Choroid plexus epithelial cell (primary cell): Measurements from ENCODE around the gene ZNF619.

Source experiments
- DNase-seq: peaks from one replicate; pipeline ENCODE4 v3.0.0-alpha.2; 2010; ENCODE audit warnings: low read depth
- H3K4me3 ChIP-seq: 2 replicates; pipeline ENCODE4 v1.5.1; 2011; ENCODE audit warnings: low read depth, mild to moderate bottlenecking, control low read depth, low read length, moderate library complexity
- TF ChIP-seq, protein P1 (sequence below): conservative IDR thresholded peaks from 2 replicates; pipeline ENCODE4 v1.5.1; 2011; ENCODE audit warnings: low read depth, mild to moderate bottlenecking, control low read depth, inconsistent platforms, low read length, moderate library complexity

The ZNF619 gene

DNA sequence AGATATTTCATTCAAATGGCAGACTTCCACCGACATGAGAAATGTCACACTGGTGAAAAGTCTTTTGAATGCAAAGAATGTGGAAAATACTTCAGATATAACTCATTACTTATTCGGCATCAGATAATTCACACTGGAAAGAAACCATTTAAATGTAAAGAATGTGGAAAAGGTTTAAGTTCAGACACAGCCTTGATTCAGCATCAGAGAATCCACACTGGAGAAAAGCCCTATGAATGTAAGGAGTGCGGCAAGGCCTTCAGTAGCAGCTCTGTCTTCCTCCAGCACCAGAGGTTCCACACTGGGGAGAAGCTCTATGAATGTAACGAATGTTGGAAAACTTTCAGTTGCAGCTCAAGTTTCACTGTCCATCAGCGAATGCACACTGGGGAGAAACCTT, 39.3 kb downstream of the ZNF619 start:
- TF ChIP-seq, protein P1, sequence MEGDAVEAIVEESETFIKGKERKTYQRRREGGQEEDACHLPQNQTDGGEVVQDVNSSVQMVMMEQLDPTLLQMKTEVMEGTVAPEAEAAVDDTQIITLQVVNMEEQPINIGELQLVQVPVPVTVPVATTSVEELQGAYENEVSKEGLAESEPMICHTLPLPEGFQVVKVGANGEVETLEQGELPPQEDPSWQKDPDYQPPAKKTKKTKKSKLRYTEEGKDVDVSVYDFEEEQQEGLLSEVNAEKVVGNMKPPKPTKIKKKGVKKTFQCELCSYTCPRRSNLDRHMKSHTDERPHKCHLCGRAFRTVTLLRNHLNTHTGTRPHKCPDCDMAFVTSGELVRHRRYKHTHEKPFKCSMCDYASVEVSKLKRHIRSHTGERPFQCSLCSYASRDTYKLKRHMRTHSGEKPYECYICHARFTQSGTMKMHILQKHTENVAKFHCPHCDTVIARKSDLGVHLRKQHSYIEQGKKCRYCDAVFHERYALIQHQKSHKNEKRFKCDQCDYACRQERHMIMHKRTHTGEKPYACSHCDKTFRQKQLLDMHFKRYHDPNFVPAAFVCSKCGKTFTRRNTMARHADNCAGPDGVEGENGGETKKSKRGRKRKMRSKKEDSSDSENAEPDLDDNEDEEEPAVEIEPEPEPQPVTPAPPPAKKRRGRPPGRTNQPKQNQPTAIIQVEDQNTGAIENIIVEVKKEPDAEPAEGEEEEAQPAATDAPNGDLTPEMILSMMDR = no peak
- DNase-seq = peak; percentile 79
- no peak overlapping the region for H3K4me3 ChIP-seq

DNA sequence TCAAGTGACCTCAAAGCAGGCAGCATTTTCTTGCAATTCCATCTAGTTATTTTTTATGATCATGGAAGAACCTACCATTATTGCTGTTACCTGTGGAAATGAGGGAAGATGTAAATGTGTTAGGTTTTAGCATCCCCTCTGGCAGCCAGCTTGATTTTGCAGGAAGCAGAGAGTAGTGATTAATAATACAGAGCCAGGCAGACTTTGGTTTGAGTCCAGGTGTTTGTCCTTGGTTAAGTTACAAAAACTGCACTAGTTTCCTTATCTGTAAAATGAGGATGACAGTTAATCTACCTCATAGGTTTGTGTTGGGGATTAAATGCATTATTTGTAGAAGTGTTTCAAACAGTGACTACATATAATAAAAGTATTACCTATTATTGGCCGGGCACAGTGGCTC, 41.1 kb downstream of the ZNF619 start:
- TF ChIP-seq, protein P1 = no peak
- no peak for DNase-seq
- no peak overlapping the region for H3K4me3 ChIP-seq

DNA sequence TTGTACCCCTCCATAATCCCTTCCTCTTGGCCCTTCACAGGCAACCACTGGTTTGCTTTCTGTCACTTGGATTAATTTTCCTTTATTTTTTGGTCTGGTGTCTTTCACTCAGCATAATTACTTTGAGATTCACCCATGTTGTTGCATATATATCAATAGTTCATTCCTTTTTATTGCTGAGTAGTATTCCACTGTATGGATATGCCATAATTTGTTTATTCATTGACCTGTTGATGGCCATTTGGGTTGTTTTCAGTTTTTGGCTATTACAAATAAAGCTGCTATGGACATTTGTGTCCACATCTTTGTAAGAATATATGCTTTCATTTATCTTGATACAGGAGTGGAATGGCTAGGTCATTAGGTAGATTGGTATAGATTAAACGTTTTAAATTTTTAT, 41.9 kb downstream of the ZNF619 start:
- H3K4me3 ChIP-seq = no peak overlapping the region
- TF ChIP-seq, protein P1 = no peak
- no peak for DNase-seq

DNA sequence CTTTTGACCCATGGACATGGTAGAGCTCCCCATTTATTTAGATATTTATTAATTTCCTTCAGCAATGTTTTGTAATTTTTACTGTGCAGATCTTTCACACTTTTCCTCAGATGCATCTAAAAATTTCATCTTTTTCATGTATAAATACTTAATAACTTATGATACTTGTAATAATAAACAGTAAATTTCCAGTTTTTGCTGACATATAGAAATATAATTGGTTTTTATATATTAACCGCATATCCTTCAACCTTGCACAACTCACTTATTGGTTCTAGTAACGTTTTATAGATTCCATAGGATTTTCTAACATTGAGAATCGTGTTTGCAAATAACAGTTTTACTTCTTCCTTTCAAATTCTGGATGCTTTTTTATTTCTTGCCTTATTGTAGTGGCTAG, 44.3 kb downstream of the ZNF619 start:
- H3K4me3 ChIP-seq = no peak overlapping the region
- no peak for DNase-seq
- TF ChIP-seq, protein P1 = no peak

DNA sequence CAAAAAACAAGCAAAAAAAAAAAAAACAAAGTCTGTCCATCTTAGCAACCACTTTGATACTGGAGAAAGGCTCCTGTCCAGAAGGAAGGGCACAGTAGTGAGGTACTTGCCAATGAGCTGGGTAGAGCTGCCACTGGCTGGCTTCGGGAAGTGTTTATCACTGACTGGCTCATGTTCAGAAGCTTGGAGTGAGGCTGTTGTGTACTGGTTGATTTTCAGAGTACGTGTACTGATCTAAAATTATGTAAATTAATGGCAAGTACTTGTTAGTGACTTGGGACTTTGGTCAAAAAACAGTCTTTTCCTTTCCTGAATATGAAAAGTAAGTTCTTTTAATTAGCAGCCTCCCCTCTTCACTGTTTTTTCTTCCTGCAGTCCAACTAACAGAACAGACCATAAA, 46.9 kb downstream of the ZNF619 start:
- no peak for DNase-seq
- H3K4me3 ChIP-seq = no peak overlapping the region
- TF ChIP-seq, protein P1 = no peak

DNA sequence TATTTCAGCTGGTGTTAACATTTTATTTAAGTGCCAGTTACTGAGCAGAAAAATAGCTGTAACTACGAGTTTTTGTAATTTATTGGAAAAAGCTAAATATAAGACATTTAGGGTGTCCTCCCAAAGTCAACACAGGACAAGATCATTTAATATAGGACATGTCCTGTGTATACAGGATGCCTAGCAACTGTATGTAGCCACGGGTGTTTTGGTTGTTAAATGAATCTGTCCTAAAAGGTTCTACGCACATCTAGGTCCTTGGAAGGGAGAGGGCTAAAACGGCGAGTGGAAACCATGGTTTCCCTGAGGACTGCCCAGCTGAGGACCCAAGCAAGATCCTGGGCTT, 47.3 kb downstream of the ZNF619 start:
- peak overlapping the region; percentile 81 for H3K4me3 ChIP-seq
- TF ChIP-seq, protein P1 = no peak
- peak; percentile 23 for DNase-seq

DNA sequence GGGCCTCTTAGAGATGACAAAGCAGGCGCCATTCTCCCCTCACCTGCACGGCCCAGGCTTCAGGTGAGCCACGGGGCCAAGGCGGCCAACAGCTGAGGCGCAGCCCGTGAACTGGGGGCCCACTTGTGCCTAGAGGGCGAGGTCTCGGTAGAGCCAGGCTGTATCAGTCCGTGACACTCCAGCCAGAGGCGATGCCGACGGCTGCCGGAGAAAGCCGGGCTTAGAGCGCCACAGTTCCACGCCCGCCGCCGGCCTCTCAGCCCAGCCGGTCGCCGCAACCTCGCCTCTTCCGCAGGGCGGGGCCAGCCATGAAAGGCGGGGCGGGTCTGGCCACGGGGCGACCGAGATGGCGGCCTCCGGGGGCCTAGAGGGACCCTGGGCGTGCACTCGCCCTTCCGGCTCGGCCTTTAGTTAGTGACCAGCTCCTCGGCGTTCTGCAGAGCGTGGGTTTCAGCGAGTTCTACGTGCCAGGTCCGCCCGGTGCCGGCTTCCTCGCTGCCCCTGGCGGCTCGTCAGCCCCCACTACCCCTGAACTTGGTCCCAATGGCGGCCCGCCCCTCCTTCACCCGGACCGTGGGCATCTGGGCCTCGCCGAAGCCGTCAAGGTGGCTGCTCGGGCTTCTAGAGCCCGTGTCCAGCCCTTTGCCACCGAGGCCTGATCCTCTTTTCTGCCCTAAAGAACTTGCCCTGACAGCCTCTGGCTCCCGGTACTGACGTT, 47.8 kb downstream of the ZNF619 start, which contains the start of gene ZNF621:
Gene ZNF621 (plus strand): TSS at position 393 of the 718 bp plus-strand sequence. CDS start 881 bp downstream, outside the sequence.
- peak; percentile 84 for DNase-seq
- TF ChIP-seq, protein P1 = no peak

More for the DNA sequence above, 47.8 kb downstream of the ZNF619 start, which contains the start of gene ZNF621:
- peak within 1 kb of the TSS; percentile 81 for H3K4me3 ChIP-seq
